Ovary (tissue), 1 donor: ENCODE data around the gene ITGAL.

ENCODE experiments used
- EP300 ChIP-seq: sonication (generic); formaldehyde crosslinking; IDR thresholded peaks from one replicate; pipeline ENCODE4 v1.6.1; 2017; ENCODE audit warnings: antibody characterized with exemption
- POLR2A ChIP-seq: fragments of 450-650 bp; IDR thresholded peaks from one replicate; pipeline ENCODE4 v1.6.1; 2017; ENCODE audit warnings: antibody characterized with exemption, mild to moderate bottlenecking, moderate library complexity

DNA sequence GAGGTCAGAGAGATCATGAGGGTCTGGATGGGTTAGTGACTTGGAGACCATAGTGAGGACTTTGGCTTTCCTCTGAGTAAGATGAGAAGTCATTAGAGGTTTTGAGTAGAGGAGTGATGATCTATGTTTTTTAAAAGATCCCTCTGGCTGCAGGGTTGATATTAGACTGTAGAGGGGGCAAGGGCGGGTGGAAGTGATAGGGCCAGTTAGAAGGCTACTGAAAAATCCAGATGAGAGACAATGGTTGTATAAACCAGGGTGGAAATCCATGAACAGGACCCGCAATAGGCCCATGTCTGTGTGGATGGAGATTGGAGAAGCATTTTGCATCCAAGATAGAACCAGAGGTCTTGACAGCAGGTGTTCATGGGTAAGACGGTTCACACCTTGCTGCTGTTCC is 9.8 kb downstream of the ITGAL start:
- no peak for TF ChIP-seq POLR2A
- TF ChIP-seq EP300: no peak
